Measurements from ENCODE around the gene SMTNL2.

The SMTNL2 gene

DNA sequence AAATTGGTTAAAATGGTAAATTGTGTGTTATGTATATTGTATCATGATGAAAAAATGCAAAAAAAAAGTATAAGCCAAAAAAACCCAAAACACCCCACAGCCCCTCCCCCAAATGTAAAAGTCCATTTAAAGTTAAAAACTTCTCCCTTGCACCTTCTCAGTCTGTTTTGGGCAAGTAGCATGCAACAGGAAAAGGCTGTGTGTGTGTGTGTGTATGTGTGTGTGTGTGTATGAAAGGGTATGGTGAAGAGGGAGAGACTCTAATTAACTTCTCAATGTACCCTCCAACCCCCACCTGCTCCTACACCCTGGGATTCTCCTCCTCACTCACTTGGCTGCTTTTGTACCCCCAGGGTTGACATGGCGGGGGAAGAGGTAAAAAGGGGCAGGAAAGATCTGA lies 14.7 kb upstream of the SMTNL2 start:
- 0 out of 2 replicates have a peak, but pooled peaks cover 3% of the 10 kb centered on the region for H3F3A ChIP-seq (ENCODE audit: control insufficient read depth, insufficient read depth)
- H3K9me3 ChIP-seq (ENCODE audit: control insufficient read depth, insufficient read depth, low read length), result no peaks in the 10 kb centered on the region
- no peaks in the 10 kb centered on the region for H3K9me2 ChIP-seq (replicated peaks; ENCODE audit: control insufficient read depth, low read length)
- peaks cover 18% of the 10 kb centered on the region for H3K27me3 ChIP-seq (ENCODE audit: control insufficient read depth, low read length)
- H3K36me3 ChIP-seq (ENCODE audit: control insufficient read depth, low read length), result no peaks in the 10 kb centered on the region
- peaks cover 13% of the 10 kb centered on the region for H3K4me1 ChIP-seq (ENCODE audit: control insufficient read depth, low read length)
- no peaks in the 10 kb centered on the region for H4K20me1 ChIP-seq (ENCODE audit: control insufficient read depth, insufficient read depth, low read depth, low read length)
- no peak for TF ChIP-seq EZH2phosphoT487 (IDR thresholded peaks at IDR 0.05; ENCODE audit: borderline replicate concordance, low read length)
- TF ChIP-seq, protein P1, sequence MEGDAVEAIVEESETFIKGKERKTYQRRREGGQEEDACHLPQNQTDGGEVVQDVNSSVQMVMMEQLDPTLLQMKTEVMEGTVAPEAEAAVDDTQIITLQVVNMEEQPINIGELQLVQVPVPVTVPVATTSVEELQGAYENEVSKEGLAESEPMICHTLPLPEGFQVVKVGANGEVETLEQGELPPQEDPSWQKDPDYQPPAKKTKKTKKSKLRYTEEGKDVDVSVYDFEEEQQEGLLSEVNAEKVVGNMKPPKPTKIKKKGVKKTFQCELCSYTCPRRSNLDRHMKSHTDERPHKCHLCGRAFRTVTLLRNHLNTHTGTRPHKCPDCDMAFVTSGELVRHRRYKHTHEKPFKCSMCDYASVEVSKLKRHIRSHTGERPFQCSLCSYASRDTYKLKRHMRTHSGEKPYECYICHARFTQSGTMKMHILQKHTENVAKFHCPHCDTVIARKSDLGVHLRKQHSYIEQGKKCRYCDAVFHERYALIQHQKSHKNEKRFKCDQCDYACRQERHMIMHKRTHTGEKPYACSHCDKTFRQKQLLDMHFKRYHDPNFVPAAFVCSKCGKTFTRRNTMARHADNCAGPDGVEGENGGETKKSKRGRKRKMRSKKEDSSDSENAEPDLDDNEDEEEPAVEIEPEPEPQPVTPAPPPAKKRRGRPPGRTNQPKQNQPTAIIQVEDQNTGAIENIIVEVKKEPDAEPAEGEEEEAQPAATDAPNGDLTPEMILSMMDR (IDR thresholded peaks at IDR 0.05; ENCODE audit: low read depth, low read length, poor library complexity, severe bottlenecking), result no peak
- H3K4me2 ChIP-seq (ENCODE audit: low read length), result no peak overlapping the region
- no peaks in the 10 kb centered on the region for H3K79me2 ChIP-seq (ENCODE audit: control insufficient read depth, low read length)
- no peak overlapping the region for H3K4me3 ChIP-seq (ENCODE audit: low read length)
- H3K27ac ChIP-seq (ENCODE audit: low read depth, low read length), result no peak overlapping the region

DNA sequence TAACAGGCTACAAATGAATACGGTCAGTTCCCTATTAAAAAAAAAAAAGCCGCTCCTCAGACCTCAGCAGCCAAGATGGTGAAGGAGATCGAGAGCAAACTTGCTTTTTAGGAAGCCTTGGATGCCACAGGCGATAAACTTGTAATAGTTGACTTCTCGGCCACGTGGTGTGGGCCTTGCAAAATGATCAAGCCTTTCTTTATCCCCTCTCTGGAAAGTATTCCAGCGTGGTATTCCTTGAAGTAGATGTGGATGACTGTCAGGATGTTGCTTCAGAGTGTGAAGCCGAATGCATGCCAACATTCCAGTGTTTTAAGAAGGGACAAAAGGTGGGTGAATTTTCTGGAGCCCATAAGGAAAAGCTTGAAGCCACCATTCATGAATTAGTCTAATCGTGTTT lies 12.2 kb upstream of the SMTNL2 start:
- Histone ChIP-seq H3K4me2 (ENCODE audit: low read length) (no peak overlapping the region), H3F3A (ENCODE audit: control insufficient read depth, insufficient read depth) (no peaks in the 10 kb centered on the region), H3K79me2 (ENCODE audit: control insufficient read depth, low read length) (no peaks in the 10 kb centered on the region), H3K27ac (ENCODE audit: low read depth, low read length) (no peak overlapping the region), H3K36me3 (ENCODE audit: control insufficient read depth, low read length) (no peaks in the 10 kb centered on the region), H3K4me3 (ENCODE audit: low read length) (no peak overlapping the region), H3K9me3 (ENCODE audit: control insufficient read depth, insufficient read depth, low read length) (no peaks in the 10 kb centered on the region), H4K20me1 (ENCODE audit: control insufficient read depth, insufficient read depth, low read depth, low read length) (no peaks in the 10 kb centered on the region), H3K9me2 (replicated peaks; ENCODE audit: control insufficient read depth, low read length) (no peaks in the 10 kb centered on the region), H3K27me3 (ENCODE audit: control insufficient read depth, low read length) (peaks cover 18% of the 10 kb centered on the region), H3K4me1 (ENCODE audit: control insufficient read depth, low read length) (0 out of 2 replicates have a peak, but pooled peaks cover 4% of the 10 kb centered on the region)
- TF ChIP-seq EZH2phosphoT487 (IDR thresholded peaks at IDR 0.05; ENCODE audit: borderline replicate concordance, low read length), result no peak
- TF ChIP-seq, protein P1 (IDR thresholded peaks at IDR 0.05; ENCODE audit: low read depth, low read length, poor library complexity, severe bottlenecking), result no peak

- Histone ChIP-seq H3K27me3 (ENCODE audit: control insufficient read depth, low read length) (peaks cover 18% of the 10 kb centered on the region), H4K20me1 (ENCODE audit: control insufficient read depth, insufficient read depth, low read depth, low read length) (no peaks in the 10 kb centered on the region), H3K79me2 (ENCODE audit: control insufficient read depth, low read length) (no peaks in the 10 kb centered on the region), H3K4me2 (ENCODE audit: low read length) (no peak overlapping the region), H3K36me3 (ENCODE audit: control insufficient read depth, low read length) (no peaks in the 10 kb centered on the region), H3K9me2 (replicated peaks; ENCODE audit: control insufficient read depth, low read length) (no peaks in the 10 kb centered on the region), H3K4me1 (ENCODE audit: control insufficient read depth, low read length) (0 out of 2 replicates have a peak, but pooled peaks cover 4% of the 10 kb centered on the region), H3F3A (ENCODE audit: control insufficient read depth, insufficient read depth) (no peaks in the 10 kb centered on the region), H3K27ac (ENCODE audit: low read depth, low read length) (no peak overlapping the region), H3K9me3 (ENCODE audit: control insufficient read depth, insufficient read depth, low read length) (no peaks in the 10 kb centered on the region), H3K4me3 (ENCODE audit: low read length) (no peak overlapping the region)
- TF ChIP-seq, protein P1 (IDR thresholded peaks at IDR 0.05; ENCODE audit: low read depth, low read length, poor library complexity, severe bottlenecking), result no peak
- TF ChIP-seq EZH2phosphoT487 (IDR thresholded peaks at IDR 0.05; ENCODE audit: borderline replicate concordance, low read length), result no peak
Observed at GRCh38 chr17:4573115-4573514, 11.2 kb upstream of the SMTNL2 start.

Data from DOHH2 (cell line).